ENCODE results near the gene PPP5C. TPM values are rescaled to one million over a fixed set of nuclear protein-coding genes. Genes with fewer than 3 reads are reported as not detected.
A peak's percentile ranks its signal among the peaks of the same experiment; 100 is the strongest.

PPP5C gene
- total RNA-seq, 1 donor from 2014 or later, result 86.4 TPM

DNA sequence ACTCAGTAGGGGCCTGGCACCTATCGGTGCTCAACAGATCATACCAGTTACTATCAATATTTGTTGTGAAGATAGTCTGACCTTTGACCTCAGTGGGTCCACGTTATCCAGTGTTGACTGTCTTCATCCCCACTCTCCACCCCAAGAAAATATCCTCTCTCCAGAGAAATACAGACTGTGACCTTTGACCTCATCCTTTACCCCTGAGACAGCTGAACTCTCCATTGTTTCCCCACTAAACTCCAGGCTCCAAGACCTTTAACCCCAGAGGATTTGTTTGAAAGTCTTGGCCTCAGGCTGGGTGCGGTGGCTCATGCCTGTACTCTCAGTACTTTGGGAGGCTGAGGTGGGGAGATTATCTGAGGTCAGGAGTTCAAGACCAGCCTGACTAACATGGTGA, 22.6 kb upstream of the PPP5C start:
- no peaks in the 10 kb centered on the region for H3K27me3 Mint-ChIP-seq (ENCODE audit: low read depth)
- H3K9me3 Mint-ChIP-seq, result peaks cover 28% of the 10 kb centered on the region
- DNase-seq (ENCODE audit: low spot score in 2 of 2, unreplicated experiment in 2 of 2), result no peak
- H3K4me1 Mint-ChIP-seq, result no peaks in the 10 kb centered on the region
- peaks cover 73% of the 10 kb centered on the region for H3K36me3 Mint-ChIP-seq
- TF ChIP-seq, protein P1, sequence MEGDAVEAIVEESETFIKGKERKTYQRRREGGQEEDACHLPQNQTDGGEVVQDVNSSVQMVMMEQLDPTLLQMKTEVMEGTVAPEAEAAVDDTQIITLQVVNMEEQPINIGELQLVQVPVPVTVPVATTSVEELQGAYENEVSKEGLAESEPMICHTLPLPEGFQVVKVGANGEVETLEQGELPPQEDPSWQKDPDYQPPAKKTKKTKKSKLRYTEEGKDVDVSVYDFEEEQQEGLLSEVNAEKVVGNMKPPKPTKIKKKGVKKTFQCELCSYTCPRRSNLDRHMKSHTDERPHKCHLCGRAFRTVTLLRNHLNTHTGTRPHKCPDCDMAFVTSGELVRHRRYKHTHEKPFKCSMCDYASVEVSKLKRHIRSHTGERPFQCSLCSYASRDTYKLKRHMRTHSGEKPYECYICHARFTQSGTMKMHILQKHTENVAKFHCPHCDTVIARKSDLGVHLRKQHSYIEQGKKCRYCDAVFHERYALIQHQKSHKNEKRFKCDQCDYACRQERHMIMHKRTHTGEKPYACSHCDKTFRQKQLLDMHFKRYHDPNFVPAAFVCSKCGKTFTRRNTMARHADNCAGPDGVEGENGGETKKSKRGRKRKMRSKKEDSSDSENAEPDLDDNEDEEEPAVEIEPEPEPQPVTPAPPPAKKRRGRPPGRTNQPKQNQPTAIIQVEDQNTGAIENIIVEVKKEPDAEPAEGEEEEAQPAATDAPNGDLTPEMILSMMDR (IDR thresholded peaks at IDR 0.05; ENCODE audit: unreplicated experiment), result no peak
- H3K4me3 Mint-ChIP-seq, result no peak overlapping the region
- no peak overlapping the region for H3K27ac Mint-ChIP-seq

DNA sequence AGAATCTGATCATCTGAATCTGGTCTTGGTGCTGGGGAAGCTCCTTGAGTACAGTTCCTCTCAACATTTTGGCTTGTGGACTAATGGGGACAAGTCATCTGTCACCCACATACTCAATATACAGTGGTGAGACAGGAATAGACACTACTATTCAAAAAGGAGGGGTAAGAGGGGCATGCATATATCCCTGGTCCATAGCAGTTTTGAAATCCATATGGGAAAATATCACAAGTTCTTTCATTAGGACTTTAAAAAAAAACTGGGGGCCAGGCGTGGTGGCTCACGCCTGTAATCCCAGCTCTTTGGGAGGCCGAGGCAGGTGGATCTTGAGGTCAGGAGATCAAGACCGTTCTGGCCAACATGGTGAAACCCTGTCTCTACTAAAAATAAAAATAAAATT, 20.3 kb upstream of the PPP5C start:
- H3K4me3 Mint-ChIP-seq, result no peak overlapping the region
- peaks cover 31% of the 10 kb centered on the region for H3K9me3 Mint-ChIP-seq
- H3K27ac Mint-ChIP-seq, result no peak overlapping the region
- TF ChIP-seq, protein P1 (IDR thresholded peaks at IDR 0.05; ENCODE audit: unreplicated experiment), result no peak
- no peaks in the 10 kb centered on the region for H3K27me3 Mint-ChIP-seq (ENCODE audit: low read depth)
- peaks cover 84% of the 10 kb centered on the region for H3K36me3 Mint-ChIP-seq
- H3K4me1 Mint-ChIP-seq, result no peaks in the 10 kb centered on the region
- no peak for DNase-seq (ENCODE audit: low spot score in 2 of 2, unreplicated experiment in 2 of 2)

DNA sequence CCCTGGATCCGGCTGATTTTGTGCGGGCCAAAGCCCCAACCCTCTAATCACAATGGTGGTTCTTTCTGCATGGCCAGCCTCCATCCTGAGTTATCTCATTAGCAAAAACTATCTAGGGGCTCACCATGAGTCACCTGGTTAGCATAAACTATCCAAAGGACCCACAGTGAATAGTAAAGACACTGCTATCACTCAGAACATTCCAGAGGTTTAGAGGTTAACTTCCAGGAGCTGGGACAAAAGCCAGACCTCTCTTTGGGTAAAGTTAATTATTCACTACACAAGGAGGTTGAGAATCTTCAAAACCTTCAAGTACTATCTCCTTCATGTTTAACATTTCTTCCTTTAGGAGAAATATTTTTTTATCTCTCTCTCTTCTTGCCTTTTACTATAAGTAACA, 18.8 kb upstream of the PPP5C start:
- no peaks in the 10 kb centered on the region for H3K27me3 Mint-ChIP-seq (ENCODE audit: low read depth)
- no peak overlapping the region for H3K27ac Mint-ChIP-seq
- H3K36me3 Mint-ChIP-seq, result peaks cover 76% of the 10 kb centered on the region
- no peak for DNase-seq (ENCODE audit: low spot score in 2 of 2, unreplicated experiment in 2 of 2)
- no peak overlapping the region for H3K4me3 Mint-ChIP-seq
- TF ChIP-seq, protein P1 (IDR thresholded peaks at IDR 0.05; ENCODE audit: unreplicated experiment), result no peak
- peaks cover 31% of the 10 kb centered on the region for H3K9me3 Mint-ChIP-seq
- no peaks in the 10 kb centered on the region for H3K4me1 Mint-ChIP-seq

DNA sequence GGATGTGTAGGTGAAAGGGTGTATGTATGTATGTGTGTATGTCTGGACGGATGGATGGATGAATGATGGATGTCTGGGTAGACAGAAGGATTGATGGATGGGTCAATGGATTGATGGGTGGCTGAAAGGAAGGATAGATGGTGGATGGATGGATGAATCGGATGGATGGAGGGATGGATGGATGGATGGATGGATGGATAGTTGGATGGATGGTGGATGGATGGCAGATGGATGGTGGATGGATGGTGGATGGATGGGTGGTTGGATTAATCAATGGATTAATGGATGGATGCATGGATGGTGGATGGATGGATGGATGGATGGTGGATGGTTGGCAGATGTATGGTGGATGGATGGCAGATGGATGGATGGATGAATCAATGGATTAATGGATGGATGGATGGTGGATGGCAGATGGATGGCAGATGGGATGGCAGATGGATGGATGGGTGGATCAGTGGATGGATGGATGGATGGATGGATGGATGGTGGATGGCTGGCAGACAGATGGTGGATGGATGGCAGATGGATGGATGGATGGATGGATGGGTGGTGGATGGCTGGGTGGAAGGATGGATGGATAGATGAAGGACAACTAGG, 16.5 kb upstream of the PPP5C start:
- Mint-ChIP-seq H3K27me3 (ENCODE audit: low read depth) (no peaks in the 10 kb centered on the region), H3K9me3 (peaks cover 28% of the 10 kb centered on the region), H3K4me3 (no peak overlapping the region), H3K36me3 (peaks cover 59% of the 10 kb centered on the region), H3K27ac (no peak overlapping the region), H3K4me1 (no peaks in the 10 kb centered on the region)
- no peak for DNase-seq (ENCODE audit: low spot score in 2 of 2, unreplicated experiment in 2 of 2)
- TF ChIP-seq, protein P1 (IDR thresholded peaks at IDR 0.05; ENCODE audit: unreplicated experiment), result no peak

DNA sequence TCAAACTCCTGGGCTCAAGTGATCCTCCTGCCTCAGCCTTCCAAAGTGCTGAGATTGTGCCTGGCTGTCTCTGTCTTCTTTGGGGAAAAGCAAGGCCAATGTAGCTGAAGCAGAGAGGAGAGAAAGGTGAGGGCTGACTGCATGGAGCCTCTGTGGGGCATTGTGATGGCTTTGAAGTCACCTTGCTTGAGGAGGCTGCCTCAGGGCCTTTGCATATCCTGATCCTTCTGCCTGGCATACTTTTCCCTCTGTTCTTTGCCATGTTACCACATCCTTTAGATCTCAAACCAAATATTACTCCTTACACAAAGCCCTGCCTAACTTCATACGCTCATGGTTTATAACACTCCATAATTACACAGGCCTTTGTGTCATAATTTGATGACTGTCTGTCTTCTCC, 9.4 kb upstream of the PPP5C start:
- Mint-ChIP-seq H3K4me1 (peaks cover 23% of the 10 kb centered on the region), H3K4me3 (no peak overlapping the region), H3K27ac (no peak overlapping the region), H3K36me3 (peaks cover 39% of the 10 kb centered on the region), H3K27me3 (ENCODE audit: low read depth) (no peaks in the 10 kb centered on the region), H3K9me3 (no peaks in the 10 kb centered on the region)
- TF ChIP-seq, protein P1 (IDR thresholded peaks at IDR 0.05; ENCODE audit: unreplicated experiment), result no peak
- DNase-seq (ENCODE audit: low spot score in 2 of 2, unreplicated experiment in 2 of 2), result no peak

DNA sequence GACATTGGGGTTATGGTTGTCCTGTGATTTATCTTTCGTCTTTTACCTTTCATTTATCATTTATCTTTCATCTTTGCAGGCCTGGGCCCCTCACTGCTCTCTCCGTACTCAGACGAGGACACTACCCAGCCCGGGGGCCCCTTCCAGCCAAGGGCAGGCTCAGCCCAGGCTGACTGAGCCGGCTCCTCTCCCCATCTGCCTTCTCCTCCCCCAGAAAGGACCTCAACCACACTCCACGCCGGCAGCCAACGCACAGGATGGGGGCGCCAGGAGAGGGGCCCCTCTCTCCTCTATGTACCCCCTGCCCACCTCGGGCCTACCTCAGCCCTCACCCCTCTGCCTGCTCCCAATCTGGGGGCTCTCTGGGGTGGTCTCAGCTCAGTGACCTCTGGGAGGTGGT, 7.4 kb upstream of the PPP5C start:
- Mint-ChIP-seq H3K4me3 (peak overlapping the region; percentile 38), H3K36me3 (peaks cover 37% of the 10 kb centered on the region), H3K27ac (peak overlapping the region; percentile 95), H3K4me1 (peaks cover 23% of the 10 kb centered on the region), H3K9me3 (no peaks in the 10 kb centered on the region), H3K27me3 (ENCODE audit: low read depth) (no peaks in the 10 kb centered on the region)
- DNase-seq (ENCODE audit: low spot score in 2 of 2, unreplicated experiment in 2 of 2), result peak in 1 of 2 experiments; percentile 42
- TF ChIP-seq, protein P1 (IDR thresholded peaks at IDR 0.05; ENCODE audit: unreplicated experiment), result no peak

Measured in mesothelial cell of epicardium (in vitro differentiated cells).